HUDEP-2 (cell line): ENCODE data around the gene CCDC57.

ENCODE experiments used
- DNase-seq, 76 experiments: peaks; one replicate each; lab custom pipeline; 2025; ENCODE audit not compliant: unreplicated experiment in 76 of 76; lab: John Stamatoyannopoulos, UW

The CCDC57 gene

DNA sequence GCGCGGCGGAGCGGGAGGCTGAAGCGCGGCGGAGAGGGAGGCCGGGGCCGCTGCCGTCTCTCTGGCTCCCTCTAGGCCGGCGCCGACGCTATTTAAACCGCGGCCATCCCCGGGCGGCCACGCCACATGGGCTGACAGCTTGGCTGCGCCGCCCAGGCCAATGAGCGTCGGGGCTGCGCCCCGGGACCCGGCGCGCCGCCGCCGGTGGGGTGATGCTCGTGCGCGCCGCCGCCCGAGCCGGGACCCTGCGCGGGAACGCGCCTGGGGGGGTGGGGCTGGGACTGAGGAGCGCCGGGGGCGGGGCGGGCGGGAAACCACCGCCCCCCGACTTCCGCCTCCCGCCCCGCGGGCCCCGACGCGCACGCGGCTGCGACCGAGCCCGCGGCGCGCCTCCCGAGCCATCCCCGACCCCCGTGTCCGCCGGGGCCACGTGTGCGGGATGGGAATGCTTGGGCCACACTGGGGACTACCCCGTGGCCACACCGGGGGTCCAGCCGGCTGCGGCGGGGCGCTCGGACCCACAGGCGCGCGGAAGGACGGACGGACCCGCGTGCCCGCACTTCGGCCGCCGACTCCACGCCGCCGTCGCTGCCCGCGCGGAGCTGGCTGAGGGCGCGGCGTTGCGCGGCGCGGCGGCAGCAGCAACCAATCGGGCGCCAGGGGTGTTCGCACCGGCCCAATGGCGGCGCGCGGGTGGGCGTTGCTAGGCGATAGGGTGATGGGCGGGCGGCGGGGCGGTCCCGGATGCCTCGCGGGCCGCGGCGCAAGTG is 114.3 kb downstream of the CCDC57 start, which contains the start of gene FASN:
Gene FASN (minus strand): TSS at position 68 of the 770 bp plus-strand sequence. CDS start 1,791 bp downstream, outside the sequence.
- peak in 75 of 76 experiments; percentile 25 to 97 (median 90) for DNase-seq

DNA sequence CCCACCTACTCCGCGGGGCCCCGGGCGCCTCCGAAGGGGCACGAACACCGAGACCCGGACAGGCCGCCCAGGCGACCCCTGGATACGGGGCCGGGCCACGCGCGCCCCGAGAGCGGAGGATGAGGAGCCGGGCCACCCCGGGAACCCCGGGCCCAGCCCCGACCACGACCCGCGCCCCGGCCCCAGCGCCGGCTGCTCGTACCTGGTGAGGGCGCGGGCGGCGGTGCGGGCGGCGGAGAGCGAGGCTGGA is 114.8 kb downstream of the CCDC57 start:
- peak in 1 of 76 experiments; percentile 82 for DNase-seq

DNA sequence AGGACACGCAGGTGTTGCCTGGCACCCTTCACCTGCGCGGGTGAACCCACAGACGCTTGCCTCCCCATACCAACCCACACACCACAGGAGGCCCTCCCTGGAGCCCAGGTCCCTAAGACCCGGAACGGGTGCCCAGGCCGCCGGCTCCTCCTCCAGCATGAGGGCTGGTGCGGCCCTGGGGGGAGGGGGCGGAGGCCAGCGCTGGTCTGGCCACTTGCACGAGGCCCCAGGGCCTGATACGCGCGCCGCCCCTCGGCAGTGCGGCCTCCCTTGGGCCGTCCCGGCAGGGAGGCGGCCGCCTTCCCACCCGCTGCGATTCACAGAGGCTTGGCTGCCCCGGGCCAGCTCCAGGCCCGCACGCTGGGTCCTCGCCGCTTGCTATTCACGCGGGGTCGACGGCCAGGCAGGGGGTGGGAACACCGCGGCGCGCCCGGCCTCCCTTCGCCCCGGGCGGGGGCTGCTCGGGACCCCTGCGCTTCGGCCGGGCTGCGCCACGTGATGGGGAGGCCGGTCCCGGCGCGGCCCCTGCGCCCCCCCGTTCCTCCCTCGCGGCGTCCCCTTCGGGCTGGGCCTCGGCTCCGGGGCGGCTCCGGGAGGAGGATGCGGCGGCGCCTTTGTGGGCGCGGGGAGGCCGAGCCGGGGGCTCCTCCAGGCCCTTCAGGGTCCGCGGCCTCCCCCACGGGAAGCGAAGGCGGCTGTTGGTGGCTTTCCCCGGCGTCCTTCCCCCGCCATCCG is 115.3 kb downstream of the CCDC57 start:
- peak in 43 of 76 experiments; percentile 13 to 55 (median 30) for DNase-seq

DNA sequence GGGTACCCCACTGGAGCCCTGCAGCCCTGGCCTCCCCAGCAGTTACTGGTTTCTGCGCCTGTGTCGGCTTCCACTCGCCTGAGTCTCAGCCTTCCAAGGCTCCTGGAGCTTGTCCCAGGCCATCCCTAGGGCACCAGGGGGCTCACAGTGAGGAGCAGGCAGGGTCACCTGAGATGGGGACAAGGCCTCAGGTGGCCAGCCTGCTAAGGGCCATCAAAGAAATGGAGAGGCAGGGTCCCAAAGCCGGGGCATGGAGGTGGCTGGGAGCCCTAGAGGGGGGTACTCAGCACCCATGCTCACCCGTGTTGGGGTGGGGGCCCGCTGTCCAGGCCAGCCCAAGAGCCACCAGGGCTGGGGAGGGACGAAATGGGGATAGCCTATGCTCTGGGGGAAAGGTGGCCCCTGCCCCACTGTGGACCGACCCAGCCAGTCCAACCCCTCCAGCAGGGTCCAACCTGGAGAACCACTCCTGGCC is 115.9 kb downstream of the CCDC57 start:
- DNase-seq: no peak

DNA sequence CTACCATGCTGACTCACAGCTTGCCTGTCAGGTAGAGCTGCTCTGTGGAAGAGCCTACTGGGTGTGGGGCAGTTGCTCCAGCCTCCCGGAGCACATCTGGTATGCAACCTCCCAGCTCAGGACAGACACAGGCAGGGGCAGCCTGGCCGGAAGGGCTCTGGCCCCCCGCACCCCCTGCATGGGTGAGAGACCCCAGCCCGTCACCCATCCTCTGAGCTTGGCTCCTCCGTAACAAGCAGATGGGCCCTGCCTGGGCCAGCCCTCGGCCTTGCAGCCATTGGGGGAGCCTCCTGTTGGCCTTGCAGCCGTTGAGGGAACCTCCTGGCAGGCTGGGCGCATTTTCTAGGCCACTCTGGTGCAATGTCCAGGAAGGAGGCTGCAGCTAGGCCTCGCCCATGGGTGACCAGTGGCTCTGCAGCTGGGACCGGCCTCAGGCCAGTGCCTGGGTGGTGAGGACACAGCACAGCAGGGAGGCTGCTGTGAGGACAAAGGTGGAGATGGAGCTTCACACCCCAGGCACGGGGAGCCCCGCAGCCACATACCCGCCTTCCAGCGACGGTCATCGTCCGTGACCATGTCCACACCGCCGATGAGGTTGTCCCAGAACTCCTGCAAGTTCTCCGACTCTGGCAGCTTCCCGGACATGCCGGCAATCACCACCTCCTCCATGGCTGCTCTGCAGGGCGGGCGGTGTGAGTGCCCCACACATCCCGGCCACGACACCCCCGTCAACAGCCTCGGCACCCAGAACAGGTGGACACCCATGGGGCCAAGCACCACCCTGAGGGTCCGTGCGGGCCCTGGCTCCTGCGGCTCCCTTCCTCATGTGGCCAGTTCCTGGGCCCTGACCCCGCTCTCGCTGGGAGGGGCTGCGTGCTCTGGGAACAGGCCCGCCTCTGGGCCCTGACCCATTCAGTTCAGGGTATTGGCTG is 116.6 kb downstream of the CCDC57 start:
- no peak for DNase-seq

DNA sequence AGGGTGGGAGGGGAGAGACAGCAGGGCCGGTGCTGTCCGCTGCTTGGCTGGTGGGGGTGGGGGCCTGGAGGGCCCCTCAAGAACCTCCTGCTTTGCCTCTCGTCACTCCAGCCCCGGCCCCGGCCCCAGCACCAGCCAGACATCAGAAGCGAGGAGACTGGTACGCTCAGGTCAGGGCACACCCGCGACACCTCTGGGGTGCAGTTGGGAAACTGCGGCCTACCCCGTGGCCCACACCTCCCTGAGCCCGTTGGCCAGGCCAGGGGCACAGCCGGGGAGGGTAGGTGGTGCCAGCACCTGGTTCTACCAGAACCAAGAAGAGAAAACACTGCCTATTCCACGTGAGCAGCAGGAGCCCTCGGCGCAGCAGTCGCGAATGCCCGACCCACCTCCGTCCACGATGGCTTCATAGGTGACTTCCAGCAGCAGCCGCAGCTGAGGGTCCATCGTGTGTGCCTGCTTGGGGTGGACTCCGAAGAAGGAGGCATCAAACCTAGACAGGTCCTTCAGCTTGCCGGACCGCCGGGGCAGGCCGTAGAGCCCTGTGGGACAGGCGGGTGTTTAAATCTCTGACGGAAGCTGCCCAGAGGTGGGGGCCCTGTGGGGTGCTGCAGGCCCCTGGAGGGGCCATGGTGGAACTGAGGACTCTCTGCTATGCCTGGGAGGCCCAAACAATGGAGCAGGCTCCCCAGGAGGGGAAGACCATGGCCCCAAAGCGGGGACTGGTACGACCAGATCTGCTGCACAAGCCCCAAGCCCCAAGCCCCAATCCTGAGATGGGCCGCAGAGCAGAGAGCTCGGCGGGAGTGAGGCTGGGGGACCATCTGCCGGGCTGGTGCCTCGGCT is 117.5 kb downstream of the CCDC57 start:
- DNase-seq: no peak

DNA sequence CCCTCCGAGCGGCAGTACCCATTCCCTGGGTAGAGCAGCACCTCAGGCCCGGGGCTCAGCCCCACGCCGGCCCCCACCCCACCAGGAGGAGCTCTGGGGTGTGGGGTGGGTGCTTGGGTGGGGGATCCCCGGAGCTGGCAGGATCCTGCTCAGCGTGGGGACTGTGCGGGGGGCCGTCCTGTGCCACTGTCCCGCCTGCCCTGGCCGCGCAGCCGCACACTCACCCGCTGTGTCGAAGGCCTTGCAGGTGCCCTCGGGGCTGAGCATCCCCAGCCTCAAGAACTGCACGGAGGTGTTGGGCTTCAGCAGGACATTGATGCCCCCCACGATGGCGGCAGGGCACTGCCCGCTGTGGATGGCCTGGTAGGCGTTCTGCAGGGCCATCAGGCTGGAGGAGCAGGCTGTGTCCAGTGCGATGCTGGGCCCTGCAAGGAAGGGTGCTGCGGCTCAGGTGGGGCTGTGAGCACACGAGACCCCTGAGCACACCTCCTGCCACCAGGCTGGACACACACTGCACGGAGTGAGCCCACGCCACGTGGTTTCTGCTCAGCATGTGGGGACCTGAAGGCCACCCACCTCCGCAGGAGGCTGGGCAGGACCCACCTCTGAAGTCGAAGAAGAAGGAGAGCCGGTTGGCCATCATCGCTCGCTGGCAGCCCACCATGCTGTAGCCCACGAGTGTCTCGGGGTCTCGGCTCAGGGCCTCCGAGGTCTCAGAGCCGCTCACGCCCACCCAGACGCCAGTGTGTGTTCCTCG is 119.5 kb downstream of the CCDC57 start:
- no peak for DNase-seq

DNA sequence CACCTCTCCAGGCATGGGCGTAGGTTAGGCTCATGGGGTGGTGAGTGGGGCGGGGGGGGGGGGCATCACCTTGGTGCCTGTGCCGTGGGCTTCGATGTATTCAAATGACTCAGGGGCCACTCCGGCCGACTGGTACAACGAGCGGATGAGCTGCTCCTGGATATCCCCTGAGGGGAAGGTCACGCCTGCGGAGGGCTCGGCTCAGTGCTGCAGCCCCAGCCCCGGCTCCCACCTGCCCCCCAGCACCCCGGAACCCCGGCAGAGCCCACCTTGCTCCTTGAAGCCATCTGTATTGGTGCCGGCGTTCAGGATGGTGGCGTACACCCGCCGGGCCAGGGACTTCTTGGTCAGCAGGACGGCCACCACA is 120.0 kb downstream of the CCDC57 start:
- DNase-seq: no peak

DNA sequence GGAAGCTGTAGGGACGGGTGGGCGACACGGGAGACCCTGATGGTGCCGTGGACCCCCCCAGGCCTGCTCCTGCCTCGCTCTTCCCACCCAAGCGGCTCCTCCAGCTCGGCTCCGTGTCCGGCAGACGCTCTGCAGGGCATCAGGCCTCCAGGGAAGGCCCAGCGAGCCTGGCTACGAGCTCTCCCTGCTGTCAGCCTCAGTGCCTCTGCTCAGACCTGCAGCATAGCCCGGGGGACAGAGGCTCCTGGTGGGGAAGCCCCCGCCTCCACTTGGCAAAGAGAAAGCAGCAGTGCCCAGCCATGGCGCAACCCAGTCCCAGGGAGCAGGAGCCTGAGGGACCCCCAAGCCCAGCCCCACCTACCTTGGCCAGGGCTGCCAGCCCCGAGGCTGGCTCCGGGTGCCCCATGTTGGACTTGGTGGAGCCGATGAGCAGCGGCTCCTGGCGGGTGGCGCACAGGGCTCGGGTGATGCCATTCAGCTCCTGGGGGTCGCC is 120.5 kb downstream of the CCDC57 start:
- DNase-seq: no peak

DNA sequence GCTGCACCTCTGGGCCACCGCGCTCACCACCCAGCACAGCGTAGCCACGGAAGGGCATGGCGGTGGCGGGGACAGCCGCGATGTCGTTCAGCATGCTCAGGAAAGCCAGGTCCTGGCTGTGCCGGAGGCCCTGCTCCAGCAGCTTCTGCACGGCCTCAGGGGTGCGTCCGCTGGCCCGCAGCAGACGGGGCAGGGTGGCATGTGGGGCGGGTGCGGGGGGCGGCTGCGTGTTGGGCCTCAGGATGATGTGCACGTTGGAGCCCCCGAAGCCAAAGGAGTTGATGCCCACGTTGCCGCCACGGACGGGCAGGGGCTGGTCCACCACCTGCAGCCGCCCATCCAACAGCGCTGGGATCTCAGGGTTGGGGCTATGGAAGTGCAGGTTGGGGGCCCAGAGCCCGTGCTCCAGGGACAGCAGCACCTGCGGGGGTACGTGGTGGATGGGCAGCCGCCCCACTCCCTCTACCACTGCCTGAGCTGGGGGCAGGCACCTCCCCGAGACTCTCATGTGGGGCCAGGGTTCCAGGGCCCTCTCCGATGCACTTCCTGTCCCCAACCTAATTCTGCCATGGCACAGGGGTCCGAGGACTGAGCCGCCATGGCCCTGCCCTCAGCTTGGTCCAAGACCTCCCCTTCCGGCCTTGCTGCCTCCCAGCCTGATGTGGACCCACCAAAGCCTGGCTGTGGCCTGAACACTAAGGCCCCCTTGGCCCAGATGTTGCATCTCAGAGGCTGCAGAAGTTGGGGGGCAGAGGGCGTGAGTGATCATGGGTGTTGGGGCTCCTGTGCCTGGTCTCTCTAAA is 121.2 kb downstream of the CCDC57 start:
- no peak for DNase-seq

DNA sequence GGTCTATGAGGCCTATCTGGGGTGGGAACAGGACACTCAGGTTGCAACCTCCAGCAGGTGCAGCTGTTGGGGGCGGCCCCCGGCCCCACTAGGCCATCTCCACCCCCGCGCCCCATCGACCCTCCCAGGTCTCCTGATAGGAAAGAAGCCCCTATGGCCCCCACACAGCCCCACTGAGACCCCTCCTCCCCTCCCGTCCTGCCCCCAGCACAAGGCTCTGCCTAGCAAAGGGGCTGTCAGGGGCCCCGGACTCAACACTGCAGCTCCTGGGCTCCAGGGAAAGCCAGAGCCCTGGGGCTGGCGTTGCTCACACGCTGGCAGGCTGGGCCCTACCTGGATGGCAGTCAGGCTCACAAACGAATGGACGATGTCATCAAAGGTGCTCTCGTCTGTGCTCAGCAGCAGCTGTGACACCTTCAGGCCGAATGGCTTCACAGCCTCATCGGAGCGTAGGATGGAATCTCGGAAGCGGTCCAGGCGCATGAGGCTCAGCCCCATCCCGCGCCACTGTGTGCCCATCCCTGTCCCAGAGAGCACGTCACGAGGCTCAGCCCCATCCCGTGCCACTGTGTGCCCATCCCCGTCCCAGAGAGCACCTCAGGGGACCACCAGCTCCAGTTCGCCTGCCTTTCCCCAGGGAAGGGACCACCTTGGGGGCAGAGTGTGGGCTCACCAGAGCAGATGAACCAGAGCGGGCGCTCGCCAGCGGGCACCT is 121.9 kb downstream of the CCDC57 start:
- no peak for DNase-seq

DNA sequence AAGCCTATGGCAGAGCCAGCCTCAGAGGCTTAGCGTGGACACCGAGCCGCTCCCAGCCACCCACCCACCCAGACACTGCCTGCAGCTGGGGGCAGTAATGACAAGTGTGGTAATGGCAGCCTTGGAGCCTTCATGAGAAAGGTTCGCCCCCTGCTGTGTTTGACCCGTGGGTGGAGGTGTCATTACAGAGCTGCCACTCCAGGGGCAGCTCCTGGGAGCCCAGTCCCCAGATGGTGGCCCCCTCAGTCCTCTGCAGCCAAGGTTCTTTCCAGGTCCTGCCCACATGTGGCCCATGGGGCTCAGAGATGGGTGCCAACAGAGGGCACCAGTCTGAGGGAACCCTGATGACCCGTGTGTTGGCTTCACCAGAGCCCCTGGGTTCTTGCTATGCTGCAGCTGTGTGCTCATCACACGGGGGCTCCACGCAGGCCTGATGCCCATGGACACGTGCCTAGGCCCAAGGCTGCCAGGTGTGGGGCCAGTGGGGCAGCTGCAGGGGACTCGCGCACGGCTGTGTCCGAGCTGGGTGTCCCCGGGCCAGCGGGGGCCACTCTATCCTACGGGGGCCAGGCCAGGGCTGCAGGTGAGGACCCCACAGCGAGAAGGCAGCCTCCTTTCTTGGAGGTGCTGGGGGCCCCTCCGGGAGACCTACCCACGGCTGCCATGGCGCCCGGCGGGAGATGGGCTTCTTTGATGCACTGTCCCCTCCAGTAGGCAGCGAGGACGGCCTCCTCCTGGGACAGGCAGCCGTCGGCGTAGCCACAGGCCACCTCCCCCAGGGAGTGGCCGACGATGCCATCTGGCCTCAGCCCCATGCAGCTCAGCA is 122.7 kb downstream of the CCDC57 start:
- DNase-seq: no peak

DNA sequence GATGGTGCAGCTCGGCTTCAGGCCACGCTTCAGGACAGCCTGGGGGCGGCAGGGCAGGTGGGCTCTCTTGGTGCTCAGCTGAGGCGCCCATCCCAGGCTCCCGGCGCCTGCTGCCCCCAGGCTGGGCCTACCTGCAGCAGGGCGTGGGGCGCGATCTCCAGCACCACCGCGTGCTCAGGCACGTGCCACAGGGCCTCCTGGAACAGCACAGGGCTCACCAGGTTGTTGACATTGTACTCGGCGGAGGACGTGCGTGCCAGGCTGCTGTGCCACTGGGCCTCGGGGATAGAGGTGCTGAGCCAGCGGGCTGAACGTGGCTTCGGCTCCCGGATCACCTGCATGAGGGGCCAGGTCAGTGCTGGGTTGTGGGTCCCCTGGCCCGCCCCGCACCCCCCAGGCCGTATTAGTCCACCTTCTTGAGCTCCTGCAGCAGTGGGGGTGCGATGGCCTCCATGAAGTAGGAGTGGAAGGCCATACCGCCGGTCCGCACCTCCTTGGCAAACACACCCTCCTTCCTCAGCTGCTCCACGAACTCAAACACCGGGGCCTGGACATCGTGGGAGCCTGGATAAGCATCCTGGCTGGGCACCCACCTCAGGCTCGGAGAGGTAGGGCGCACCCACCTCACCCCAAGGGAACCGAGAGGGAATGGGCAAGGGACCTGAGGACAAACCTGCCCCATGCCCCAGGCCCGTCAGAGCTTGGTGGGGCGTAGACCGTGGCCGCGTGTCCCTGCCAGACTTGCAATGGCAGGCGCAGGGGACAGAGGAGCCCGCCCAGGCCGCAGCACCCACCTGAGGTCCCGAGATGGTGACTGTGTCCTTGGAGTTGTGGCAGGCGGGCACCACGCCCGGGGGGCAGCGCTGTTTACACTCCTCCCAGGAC is 123.6 kb downstream of the CCDC57 start:
- DNase-seq: no peak

DNA sequence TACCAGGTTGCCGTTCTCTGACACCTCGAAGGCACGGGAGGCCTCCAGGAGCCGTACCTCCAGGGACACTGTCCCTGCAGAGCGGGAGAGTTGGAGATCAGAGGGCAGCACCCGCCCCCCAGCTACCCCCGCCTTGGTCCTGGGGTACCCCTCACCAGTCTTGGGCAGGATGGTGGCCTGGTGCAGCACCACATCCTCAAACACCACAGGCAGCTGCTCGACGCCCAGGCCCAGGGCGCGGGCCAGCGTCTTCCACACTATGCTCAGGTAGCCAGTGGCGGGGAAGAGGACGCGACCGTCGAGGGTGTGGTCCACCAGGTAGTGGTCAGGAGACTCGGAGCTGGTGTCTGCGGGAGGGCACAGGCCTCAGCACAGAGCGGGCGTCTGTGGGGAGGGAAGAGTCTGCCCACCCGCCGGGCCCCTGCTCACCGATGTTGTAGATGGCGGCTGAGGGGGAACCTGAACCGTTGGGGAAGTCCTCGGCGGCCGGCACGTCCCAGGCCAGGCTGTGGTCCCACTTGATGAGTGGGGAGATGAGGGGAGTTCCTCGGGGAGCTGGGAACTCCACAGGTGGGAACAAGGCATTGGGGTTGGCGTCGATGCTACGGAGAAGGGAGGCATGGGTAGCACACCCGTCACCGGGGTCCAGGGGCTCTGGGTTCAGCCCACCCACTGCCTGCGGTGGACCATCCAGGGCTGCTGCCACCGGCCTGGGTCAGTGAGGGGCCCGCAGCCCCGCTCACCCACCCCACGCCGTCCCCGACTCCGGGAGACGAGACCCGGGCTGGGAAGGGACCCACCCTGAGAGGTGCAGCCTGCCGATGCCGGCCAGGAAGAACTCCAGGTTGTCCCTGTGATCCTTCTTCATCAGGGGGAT is 124.4 kb downstream of the CCDC57 start:
- DNase-seq: no peak
